Right cardiac atrium (tissue), 5 donors: Measurements from ENCODE around the gene HSPA12B. TPM values are rescaled to one million over a fixed set of nuclear protein-coding genes. Genes with fewer than 3 reads are reported as not detected.
A peak's percentile ranks its signal among the peaks of the same experiment; 100 is the strongest.

ENCODE experiments used
- ATAC-seq, 2 donors: fragments of 200-7000 bp; cut with Tn5 transposase; one replicate each; pipeline versions ENCODE4 v1.8.0 to v1.9.1; 2020; ENCODE audit warnings: moderate library complexity in 2 of 2, mild to moderate bottlenecking in 1 of 2
- DNase-seq, 3 donors: peaks; one replicate each; pipeline ENCODE4 v3.0.0-alpha.2; 2020
- H3K27ac ChIP-seq: one replicate; pipeline ENCODE4 v1.5.1; 2013; ENCODE audit warnings: mild to moderate bottlenecking, low read length, control low read depth, moderate library complexity
- H3K27me3 ChIP-seq: one replicate; pipeline ENCODE4 v1.6.1; 2013; ENCODE audit not compliant: control insufficient read depth, insufficient read depth
- H3K4me1 ChIP-seq: one replicate; pipeline ENCODE4 v1.6.1; 2013; ENCODE audit warnings: low read length; ENCODE audit not compliant: control insufficient read depth, insufficient read depth
- H3K4me3 ChIP-seq: one replicate; pipeline ENCODE4 v1.5.1; 2013; ENCODE audit warnings: low read length, control low read depth
- H3K9me3 ChIP-seq: one replicate; pipeline ENCODE4 v1.6.1; 2013; ENCODE audit warnings: low read length; ENCODE audit not compliant: control insufficient read depth
- WGBS: extraction: QIAGEN DNeasy Blood & Tissue Kit; methylation state at CpG from one replicate; pipeline ENCODE4 v1.1.7; 2013; 5-methylcytosine and 5-hydroxymethylcytosine counted together
- intact Hi-C, 4 donors: fragments of 100-400 bp; cut with DNase I; formaldehyde crosslinking; loops; one replicate each; pipeline versions ENCODE4 v1.11.0 to v1.14.0; 2022 to 2023
- polyA plus RNA-seq: library from polyadenylated mRNA; stranded (reverse); fragments of 200-250 nt; gene quantifications from one replicate; pipeline ENCODE4 v1.2.3, GENCODE V29; 2013
- total RNA-seq, 4 donors: library from RNA; stranded (reverse); fragmentation: NEBNext Ultra II Directional; extraction: Animal tissue kit (Norgen Biotek cat#: 25700); gene quantifications; one replicate each; pipeline ENCODE4 v1.2.1, GENCODE V29; 2021
- donor health status: healthy with polysubstance abuse.
- donor health status: DM: no; HTN: yes; CAD: no.
- donor health status: DM: no; HTN: no; CAD: no.
- donor health status: DM: no; HTN: yes; CAD: no; lungs with severe emphysema.
- donor health status: DM: yes; HTN: yes; CAD: no.

HSPA12B gene
- total and polyA plus RNA-seq, 5 donors, result 6.1 to 13.0 (median 7.9) TPM

DNA sequence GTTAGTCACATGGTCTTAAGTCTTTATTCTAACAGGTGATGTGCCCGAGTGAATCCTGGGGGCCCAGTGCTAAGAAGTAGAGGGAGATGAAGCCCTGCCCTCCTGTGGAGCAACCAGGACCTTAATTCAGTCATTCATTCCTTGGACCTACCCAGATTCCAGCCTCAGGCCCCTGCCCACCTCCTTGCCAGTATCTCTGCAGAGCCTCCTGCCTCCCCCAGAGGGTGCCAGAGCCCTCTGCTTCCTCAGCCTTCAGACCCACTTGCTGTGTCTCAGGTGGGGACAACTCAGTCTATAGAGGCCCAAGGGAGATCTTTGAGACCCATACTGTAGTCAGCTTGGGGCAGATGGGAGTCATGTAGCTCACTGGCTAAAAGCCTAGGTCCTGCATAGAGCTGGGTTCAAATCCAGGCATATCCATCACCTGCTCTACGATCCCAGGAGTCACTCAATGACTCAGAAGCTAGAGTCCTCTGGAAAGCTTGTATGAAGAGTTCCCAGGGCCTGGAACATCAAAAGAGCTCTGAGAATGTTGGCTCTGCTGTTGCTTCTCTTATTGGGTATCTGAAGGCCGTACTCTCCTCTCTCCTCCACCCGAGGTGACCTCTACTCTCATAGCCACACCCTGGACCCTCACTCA is 16.2 kb upstream of the HSPA12B start:
- intact Hi-C loops, result no loop called here
- WGBS, result 82% methylated on average over 4 of the region's 4 CpGs
- Histone ChIP-seq H3K4me1 (no peaks in the 10 kb centered on the region), H3K4me3 (no peak overlapping the region), H3K27ac (no peak overlapping the region), H3K9me3 (no peaks in the 10 kb centered on the region), H3K27me3 (no peaks in the 10 kb centered on the region)
- DNase-seq (no peak), ATAC-seq (peak; percentile 69 to 82)

- DNase-seq, result no peak
- H3K27ac ChIP-seq, result no peak overlapping the region
- intact Hi-C loops, result no loop called here
Measured at GRCh38 chr20:3719046-3719445, 13.4 kb upstream of the HSPA12B start.

DNA sequence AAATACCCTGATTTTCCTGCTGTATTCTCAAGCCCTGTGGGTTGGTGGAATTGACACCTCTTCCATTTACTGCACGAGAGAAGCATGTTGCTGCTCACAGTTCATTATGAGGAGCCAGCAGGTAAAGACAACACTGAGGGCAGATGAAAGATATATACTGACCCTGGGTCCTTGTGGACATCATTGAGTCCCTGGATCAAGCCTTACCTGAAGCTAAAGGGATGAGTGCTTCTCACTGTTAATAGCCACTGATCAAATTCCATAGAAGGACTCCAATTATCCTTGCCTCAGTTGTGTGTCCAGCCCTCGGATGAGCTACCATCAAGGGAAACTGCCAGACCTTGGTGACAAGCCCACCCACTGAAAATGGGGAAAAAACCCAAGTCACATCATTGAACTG is 12.4 kb upstream of the HSPA12B start:
- Histone ChIP-seq H3K27ac (no peak overlapping the region), H3K27me3 (no peaks in the 10 kb centered on the region), H3K4me1 (no peaks in the 10 kb centered on the region), H3K4me3 (no peak overlapping the region), H3K9me3 (no peaks in the 10 kb centered on the region)
- WGBS, result 82% methylated on average over 2 of the region's 2 CpGs
- ATAC-seq, result no peak
- DNase-seq, result no peak
- intact Hi-C loops, result no loop called here

More at GRCh38 chr20:3719046-3719445, 13.4 kb upstream of the HSPA12B start:
- no peak for ATAC-seq
- no peak overlapping the region for H3K4me3 ChIP-seq
- no peaks in the 10 kb centered on the region for H3K4me1 ChIP-seq
- WGBS, result 89% methylated on average over 4 of the region's 4 CpGs
- no peaks in the 10 kb centered on the region for H3K27me3 ChIP-seq
- no peaks in the 10 kb centered on the region for H3K9me3 ChIP-seq

GRCh38 chr20:3720626-3721025 is 11.9 kb upstream of the HSPA12B start:
- 67% methylated on average over 6 of the region's 6 CpGs for WGBS
- intact Hi-C loops, result no loop called here
- H3K4me3 ChIP-seq, result no peak overlapping the region
- no peaks in the 10 kb centered on the region for H3K27me3 ChIP-seq
- no peaks in the 10 kb centered on the region for H3K4me1 ChIP-seq
- ATAC-seq (no peak), DNase-seq (no peak)
- no peak overlapping the region for H3K27ac ChIP-seq
- no peaks in the 10 kb centered on the region for H3K9me3 ChIP-seq

- ATAC-seq, result no peak
- Histone ChIP-seq H3K27me3 (no peaks in the 10 kb centered on the region), H3K9me3 (no peaks in the 10 kb centered on the region), H3K4me3 (no peak overlapping the region), H3K4me1 (no peaks in the 10 kb centered on the region), H3K27ac (no peak overlapping the region)
- no peak for DNase-seq
- intact Hi-C loops, result no loop called here
- WGBS, result 90% methylated on average over 4 of the region's 4 CpGs
Measured at GRCh38 chr20:3721912-3722311, 10.6 kb upstream of the HSPA12B start.

DNA sequence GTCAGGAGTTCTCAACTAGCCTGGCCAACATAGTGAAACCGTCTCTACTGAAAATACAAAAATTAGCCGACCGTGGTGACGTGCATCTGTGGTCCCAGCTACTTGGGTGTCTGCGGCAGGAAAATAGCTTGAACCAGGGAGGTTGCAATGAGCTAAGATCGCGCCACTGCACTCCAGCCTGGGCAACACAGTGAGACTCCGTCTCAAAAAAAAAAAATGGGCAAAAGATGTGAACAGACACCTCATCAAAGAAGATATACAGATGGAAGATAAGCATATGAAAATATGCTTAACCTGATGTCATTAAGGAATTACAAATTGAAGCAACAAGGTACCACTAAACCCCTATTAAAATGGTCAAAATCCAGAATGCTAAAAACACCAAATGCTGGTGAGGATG is 9.2 kb upstream of the HSPA12B start:
- H3K27me3 ChIP-seq, result no peaks in the 10 kb centered on the region
- intact Hi-C loops, result no loop called here
- DNase-seq (no peak), ATAC-seq (no peak)
- WGBS, result 95% methylated on average over 8 of the region's 8 CpGs
- H3K9me3 ChIP-seq, result no peaks in the 10 kb centered on the region
- H3K27ac ChIP-seq, result no peak overlapping the region
- H3K4me1 ChIP-seq, result no peaks in the 10 kb centered on the region
- H3K4me3 ChIP-seq, result no peak overlapping the region

DNA sequence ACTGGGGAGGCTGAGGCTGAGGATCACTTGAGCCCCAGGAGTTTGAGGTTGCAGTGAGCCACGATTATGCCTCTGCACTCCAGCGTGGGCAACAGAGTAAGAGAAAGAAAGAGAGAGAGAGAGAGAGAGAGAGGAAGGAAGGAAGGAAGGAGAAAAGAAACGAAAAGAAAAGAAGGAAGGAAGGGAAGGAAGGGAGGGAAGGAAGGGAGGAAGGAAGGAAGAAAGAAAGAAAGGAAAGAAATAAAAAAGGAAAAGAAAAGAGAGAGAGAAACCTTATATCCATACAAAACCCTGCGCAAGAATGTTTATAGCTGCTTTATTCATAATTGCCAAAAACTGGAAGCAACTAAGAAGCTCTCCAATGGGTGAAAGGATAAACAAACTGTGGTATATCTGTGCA is 8.1 kb upstream of the HSPA12B start:
- no peak for DNase-seq
- intact Hi-C loops, result no loop called here
- 68% methylated on average over 4 of the region's 4 CpGs for WGBS
- no peak for ATAC-seq
- no peaks in the 10 kb centered on the region for H3K9me3 ChIP-seq
- H3K4me3 ChIP-seq, result no peak overlapping the region
- H3K27ac ChIP-seq, result no peak overlapping the region
- H3K4me1 ChIP-seq, result peaks cover 3% of the 10 kb centered on the region
- H3K27me3 ChIP-seq, result no peaks in the 10 kb centered on the region

- intact Hi-C loops, result no loop called here
- H3K27ac ChIP-seq, result no peak overlapping the region
- H3K9me3 ChIP-seq, result no peaks in the 10 kb centered on the region
- ATAC-seq (peak; percentile 44 to 61), DNase-seq (peak in 1 of 3 donors; percentile 37)
- H3K27me3 ChIP-seq, result no peaks in the 10 kb centered on the region
- H3K4me3 ChIP-seq, result no peak overlapping the region
- peaks cover 3% of the 10 kb centered on the region for H3K4me1 ChIP-seq
- 30% methylated on average over 11 of the region's 11 CpGs for WGBS
Measured at GRCh38 chr20:3727401-3728021, 5.0 kb upstream of the HSPA12B start.

DNA sequence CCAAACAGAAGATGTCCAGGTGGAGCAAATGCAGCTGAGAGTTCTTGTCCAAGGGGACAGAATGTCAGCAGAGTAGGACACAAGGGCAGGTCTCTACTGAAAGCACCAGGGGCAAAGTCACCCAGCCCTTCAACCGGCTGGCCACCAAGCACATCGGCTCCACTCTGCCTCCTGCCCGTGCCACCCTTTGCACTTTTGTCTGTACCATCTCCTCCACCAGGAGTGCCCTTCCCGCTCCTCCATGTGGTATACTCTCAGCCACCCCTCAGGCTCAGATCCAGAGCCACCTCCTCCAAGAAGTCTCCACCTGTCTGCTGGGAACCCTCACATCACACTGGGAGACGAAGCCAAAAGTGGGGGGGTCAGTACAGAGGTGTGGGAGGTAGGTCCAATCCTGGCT is 4.1 kb upstream of the HSPA12B start:
- WGBS, result 88% methylated on average over 5 of the region's 5 CpGs
- DNase-seq (peak in 1 of 3 donors; percentile 33), ATAC-seq (no peak)
- no peaks in the 10 kb centered on the region for H3K9me3 ChIP-seq
- no peaks in the 10 kb centered on the region for H3K27me3 ChIP-seq
- no peak overlapping the region for H3K4me3 ChIP-seq
- intact Hi-C loops, result no loop called here
- H3K4me1 ChIP-seq, result peaks cover 3% of the 10 kb centered on the region
- no peak overlapping the region for H3K27ac ChIP-seq

DNA sequence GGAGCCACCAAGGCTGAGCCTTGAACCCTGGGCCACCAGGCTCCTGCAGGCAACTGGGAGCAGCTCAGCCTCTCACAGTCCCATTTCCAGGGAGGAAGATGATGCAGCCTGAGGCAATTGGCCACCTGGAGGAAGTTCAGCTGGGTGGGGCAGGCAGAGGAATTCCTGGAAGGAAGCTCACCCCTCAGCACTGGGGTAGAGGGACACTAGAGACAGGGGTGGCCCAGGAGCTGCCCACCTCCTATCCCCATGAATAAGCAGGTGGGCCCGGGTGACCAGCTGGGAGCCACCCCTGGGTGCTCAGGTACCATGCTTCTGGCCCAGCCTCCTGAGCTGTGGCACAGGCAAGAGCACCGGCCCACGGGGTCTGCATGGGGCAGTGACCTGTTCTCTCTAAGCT is 3.6 kb upstream of the HSPA12B start:
- ATAC-seq, result no peak
- WGBS, result 64% methylated on average over 3 of the region's 3 CpGs
- no peaks in the 10 kb centered on the region for H3K27me3 ChIP-seq
- no peak overlapping the region for H3K27ac ChIP-seq
- H3K4me1 ChIP-seq, result peaks cover 3% of the 10 kb centered on the region
- intact Hi-C loops, result no loop called here
- no peaks in the 10 kb centered on the region for H3K9me3 ChIP-seq
- no peak overlapping the region for H3K4me3 ChIP-seq
- peak in 1 of 3 donors; percentile 43 for DNase-seq

GRCh38 chr20:3729378-3729777 is 3.1 kb upstream of the HSPA12B start:
- DNase-seq, result peak in 1 of 3 donors; percentile 14
- intact Hi-C loops, result no loop called here

More at GRCh38 chr20:3729378-3729777, 3.1 kb upstream of the HSPA12B start:
- no peaks in the 10 kb centered on the region for H3K9me3 ChIP-seq
- no peak overlapping the region for H3K27ac ChIP-seq
- no peak overlapping the region for H3K4me3 ChIP-seq
- no peaks in the 10 kb centered on the region for H3K27me3 ChIP-seq
- H3K4me1 ChIP-seq, result peaks cover 3% of the 10 kb centered on the region
- no peak for ATAC-seq
- 94% methylated on average over 6 of the region's 6 CpGs for WGBS
